ENCODE data around the gene DTD1.

Gene DTD1

DNA sequence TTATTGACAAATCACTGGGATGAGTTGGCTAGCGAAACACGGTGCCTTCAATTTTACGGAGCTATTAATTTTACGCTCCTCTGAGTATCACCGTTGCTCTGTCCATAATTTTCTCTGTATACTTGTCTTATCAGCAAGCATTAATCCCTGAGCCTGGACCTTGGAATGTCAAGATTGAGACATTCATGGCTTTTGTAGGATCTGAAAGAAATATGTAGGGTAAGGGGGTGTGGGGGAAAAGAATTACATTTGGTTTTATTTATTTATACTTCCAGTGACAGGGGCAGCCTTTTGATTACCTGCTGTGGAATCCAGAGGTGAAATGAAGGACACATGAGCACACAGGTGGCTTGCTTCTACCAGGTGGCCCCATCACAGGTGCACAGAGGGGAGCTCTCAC is 46.6 kb downstream of the DTD1 start:
- Histone ChIP-seq H2AFZ (ENCODE audit: low read length) (no peak overlapping the region), H3K4me3 (ENCODE audit: low read length, poor library complexity, severe bottlenecking) (no peak overlapping the region), H3K9me2 (replicated peaks; ENCODE audit: low read depth, low read length) (no peaks in the 10 kb centered on the region), H3K4me2 (ENCODE audit: low read depth, low read length, poor library complexity, severe bottlenecking) (no peak overlapping the region), H3F3A (ENCODE audit: low read depth) (no peaks in the 10 kb centered on the region), H3K9ac (ENCODE audit: low read depth, low read length, poor library complexity, severe bottlenecking) (no peak overlapping the region), H3K4me1 (ENCODE audit: insufficient read depth, low read length, poor library complexity, severe bottlenecking) (peaks cover 13% of the 10 kb centered on the region), H4K20me1 (ENCODE audit: insufficient read depth, low read length, poor library complexity, severe bottlenecking) (no peaks in the 10 kb centered on the region), H3K36me3 (ENCODE audit: insufficient read depth, low read length) (no peaks in the 10 kb centered on the region), H3K79me2 (ENCODE audit: insufficient read depth, low read length) (no peaks in the 10 kb centered on the region), H3K9me3 (ENCODE audit: insufficient read depth, low read depth, low read length) (no peaks in the 10 kb centered on the region), H3K27me3 (ENCODE audit: insufficient read depth, low read length, poor library complexity, severe bottlenecking) (no peaks in the 10 kb centered on the region)
- no peak for TF ChIP-seq EZH2phosphoT487 (IDR thresholded peaks at IDR 0.05; ENCODE audit: borderline replicate concordance)
- TF ChIP-seq, protein P1, sequence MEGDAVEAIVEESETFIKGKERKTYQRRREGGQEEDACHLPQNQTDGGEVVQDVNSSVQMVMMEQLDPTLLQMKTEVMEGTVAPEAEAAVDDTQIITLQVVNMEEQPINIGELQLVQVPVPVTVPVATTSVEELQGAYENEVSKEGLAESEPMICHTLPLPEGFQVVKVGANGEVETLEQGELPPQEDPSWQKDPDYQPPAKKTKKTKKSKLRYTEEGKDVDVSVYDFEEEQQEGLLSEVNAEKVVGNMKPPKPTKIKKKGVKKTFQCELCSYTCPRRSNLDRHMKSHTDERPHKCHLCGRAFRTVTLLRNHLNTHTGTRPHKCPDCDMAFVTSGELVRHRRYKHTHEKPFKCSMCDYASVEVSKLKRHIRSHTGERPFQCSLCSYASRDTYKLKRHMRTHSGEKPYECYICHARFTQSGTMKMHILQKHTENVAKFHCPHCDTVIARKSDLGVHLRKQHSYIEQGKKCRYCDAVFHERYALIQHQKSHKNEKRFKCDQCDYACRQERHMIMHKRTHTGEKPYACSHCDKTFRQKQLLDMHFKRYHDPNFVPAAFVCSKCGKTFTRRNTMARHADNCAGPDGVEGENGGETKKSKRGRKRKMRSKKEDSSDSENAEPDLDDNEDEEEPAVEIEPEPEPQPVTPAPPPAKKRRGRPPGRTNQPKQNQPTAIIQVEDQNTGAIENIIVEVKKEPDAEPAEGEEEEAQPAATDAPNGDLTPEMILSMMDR (conservative IDR thresholded peaks at IDR 0.05; ENCODE audit: low read length) = no peak

DNA sequence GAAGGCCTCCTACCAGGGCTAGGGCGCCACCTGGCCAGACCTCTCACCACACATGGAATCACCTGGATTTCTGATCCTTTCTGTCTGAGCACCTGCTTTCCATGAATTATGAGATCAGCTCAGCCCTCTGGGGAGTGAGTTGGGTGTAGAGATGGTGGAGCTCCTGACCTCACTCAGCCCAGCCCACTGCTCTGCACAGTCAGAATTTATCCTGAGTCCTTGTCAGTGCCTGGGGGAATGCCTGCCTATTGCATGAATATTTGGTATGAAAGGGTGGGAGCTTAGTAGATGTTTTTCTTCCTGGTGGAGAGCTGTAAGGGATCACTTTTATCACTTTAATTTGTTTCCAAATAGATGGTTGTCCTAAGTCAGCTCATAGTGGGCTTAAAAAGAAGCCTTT is 47.5 kb downstream of the DTD1 start:
- Histone ChIP-seq H2AFZ (ENCODE audit: low read length) (no peak overlapping the region), H3K4me1 (ENCODE audit: insufficient read depth, low read length, poor library complexity, severe bottlenecking) (peaks cover 13% of the 10 kb centered on the region), H3K9ac (ENCODE audit: low read depth, low read length, poor library complexity, severe bottlenecking) (no peak overlapping the region), H3K9me2 (replicated peaks; ENCODE audit: low read depth, low read length) (no peaks in the 10 kb centered on the region), H4K20me1 (ENCODE audit: insufficient read depth, low read length, poor library complexity, severe bottlenecking) (no peaks in the 10 kb centered on the region), H3K27me3 (ENCODE audit: insufficient read depth, low read length, poor library complexity, severe bottlenecking) (no peaks in the 10 kb centered on the region), H3K36me3 (ENCODE audit: insufficient read depth, low read length) (no peaks in the 10 kb centered on the region), H3K4me2 (ENCODE audit: low read depth, low read length, poor library complexity, severe bottlenecking) (no peak overlapping the region), H3K4me3 (ENCODE audit: low read length, poor library complexity, severe bottlenecking) (no peak overlapping the region), H3K9me3 (ENCODE audit: insufficient read depth, low read depth, low read length) (no peaks in the 10 kb centered on the region), H3F3A (ENCODE audit: low read depth) (no peaks in the 10 kb centered on the region), H3K79me2 (ENCODE audit: insufficient read depth, low read length) (no peaks in the 10 kb centered on the region)
- TF ChIP-seq EZH2phosphoT487 (IDR thresholded peaks at IDR 0.05; ENCODE audit: borderline replicate concordance) = no peak

DNA sequence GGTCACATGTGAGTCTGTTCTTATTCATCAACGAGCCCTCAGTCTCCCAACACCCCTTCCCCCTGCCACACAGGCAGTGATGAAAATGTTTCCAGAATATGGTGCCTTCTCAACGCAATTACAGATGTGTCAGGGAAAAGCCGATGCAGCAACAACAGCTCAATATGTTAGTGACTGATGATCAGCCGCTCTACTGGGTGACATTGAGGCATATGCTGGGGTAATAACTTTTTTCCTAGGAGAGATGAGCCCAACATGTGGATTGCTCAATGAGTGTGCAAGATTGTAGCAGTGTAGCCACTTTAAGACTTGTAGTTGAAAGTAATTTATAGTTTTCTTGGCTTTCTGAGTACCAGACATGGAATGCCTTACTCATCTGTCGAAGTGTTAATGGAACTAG is 49.4 kb downstream of the DTD1 start:
- Histone ChIP-seq H3K4me2 (ENCODE audit: low read depth, low read length, poor library complexity, severe bottlenecking) (peak overlapping the region; percentile 31), H3K79me2 (ENCODE audit: insufficient read depth, low read length) (no peaks in the 10 kb centered on the region), H3F3A (ENCODE audit: low read depth) (no peaks in the 10 kb centered on the region), H3K9ac (ENCODE audit: low read depth, low read length, poor library complexity, severe bottlenecking) (no peak overlapping the region), H2AFZ (ENCODE audit: low read length) (peak overlapping the region; percentile 79), H3K4me3 (ENCODE audit: low read length, poor library complexity, severe bottlenecking) (no peak overlapping the region), H3K27me3 (ENCODE audit: insufficient read depth, low read length, poor library complexity, severe bottlenecking) (no peaks in the 10 kb centered on the region), H3K4me1 (ENCODE audit: insufficient read depth, low read length, poor library complexity, severe bottlenecking) (peaks cover 13% of the 10 kb centered on the region), H3K36me3 (ENCODE audit: insufficient read depth, low read length) (no peaks in the 10 kb centered on the region), H3K9me2 (replicated peaks; ENCODE audit: low read depth, low read length) (no peaks in the 10 kb centered on the region), H3K9me3 (ENCODE audit: insufficient read depth, low read depth, low read length) (no peaks in the 10 kb centered on the region), H4K20me1 (ENCODE audit: insufficient read depth, low read length, poor library complexity, severe bottlenecking) (no peaks in the 10 kb centered on the region)
- no peak for TF ChIP-seq EZH2phosphoT487 (IDR thresholded peaks at IDR 0.05; ENCODE audit: borderline replicate concordance)
- TF ChIP-seq, protein P1 (conservative IDR thresholded peaks at IDR 0.05; ENCODE audit: low read length) = no peak

DNA sequence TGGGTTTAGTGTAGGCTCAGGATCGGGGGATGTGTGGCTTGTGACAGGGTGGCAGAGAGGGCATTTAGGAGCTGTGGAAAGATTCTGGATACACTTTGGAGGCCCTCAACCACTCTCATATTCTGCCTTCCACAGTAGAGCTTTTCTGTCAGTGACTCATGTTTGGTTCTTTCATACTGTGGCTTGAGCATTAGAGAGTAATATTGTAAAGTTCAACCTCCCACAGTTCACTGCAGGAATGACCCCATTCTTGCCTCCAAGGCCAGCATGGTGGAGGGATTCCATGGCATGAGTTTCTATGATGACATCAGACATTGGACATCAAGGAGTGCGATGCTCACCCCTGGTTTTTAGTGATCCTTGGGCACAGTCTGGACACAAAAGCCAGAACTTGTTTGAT is 50.9 kb downstream of the DTD1 start:
- H3K4me1 ChIP-seq (ENCODE audit: insufficient read depth, low read length, poor library complexity, severe bottlenecking) = peaks cover 13% of the 10 kb centered on the region
- H2AFZ ChIP-seq (ENCODE audit: low read length) = no peak overlapping the region
- no peaks in the 10 kb centered on the region for H3K9me3 ChIP-seq (ENCODE audit: insufficient read depth, low read depth, low read length)
- no peaks in the 10 kb centered on the region for H3K79me2 ChIP-seq (ENCODE audit: insufficient read depth, low read length)
- no peaks in the 10 kb centered on the region for H4K20me1 ChIP-seq (ENCODE audit: insufficient read depth, low read length, poor library complexity, severe bottlenecking)
- H3K9ac ChIP-seq (ENCODE audit: low read depth, low read length, poor library complexity, severe bottlenecking) = no peak overlapping the region
- no peak for TF ChIP-seq EZH2phosphoT487 (IDR thresholded peaks at IDR 0.05; ENCODE audit: borderline replicate concordance)
- TF ChIP-seq, protein P1 (conservative IDR thresholded peaks at IDR 0.05; ENCODE audit: low read length) = no peak
- no peaks in the 10 kb centered on the region for H3K27me3 ChIP-seq (ENCODE audit: insufficient read depth, low read length, poor library complexity, severe bottlenecking)
- H3K4me2 ChIP-seq (ENCODE audit: low read depth, low read length, poor library complexity, severe bottlenecking) = no peak overlapping the region
- H3K4me3 ChIP-seq (ENCODE audit: low read length, poor library complexity, severe bottlenecking) = no peak overlapping the region
- no peaks in the 10 kb centered on the region for H3K9me2 ChIP-seq (replicated peaks; ENCODE audit: low read depth, low read length)
- no peaks in the 10 kb centered on the region for H3F3A ChIP-seq (ENCODE audit: low read depth)
- H3K36me3 ChIP-seq (ENCODE audit: insufficient read depth, low read length) = no peaks in the 10 kb centered on the region

All from Loucy (cell line).